CD4-positive, alpha-beta memory T cell (primary cell): ENCODE results near the gene SAMD4B. TPM values are rescaled to one million over a fixed set of nuclear protein-coding genes. Genes with fewer than 3 reads are reported as not detected.
"Not testable (repeated sequence)": the region's sequence is repeated elsewhere in the genome, so short reads cannot be mapped to it uniquely, and the experiment has no call there.

ENCODE experiments used
- CTCF ChIA-PET: fragments of 350-600 bp; sonication (Branson Sonifier 250); formaldehyde crosslinking; loops from one replicate; lab custom pipeline; 2021; ENCODE audit warnings: inconsistent platforms; ENCODE audit not compliant: partially characterized antibody; lab: Charles Lee
- POLR2A ChIA-PET: fragments of 350-600 bp; sonication (Branson Sonifier 250); formaldehyde crosslinking; loops from one replicate; lab custom pipeline; 2021; ENCODE audit not compliant: partially characterized antibody; lab: Charles Lee
- DNase-seq, 5 donors: peaks; one replicate each; pipeline versions ENCODE4 v3.0.0 to v3.0.0-alpha.2; 2020 to 2022; ENCODE audit warnings: mixed read lengths in 1 of 5
- H3K27ac ChIP-seq: one replicate; pipeline ENCODE4 v1.7.0; 2013; ENCODE audit warnings: low read depth, low read length
- H3K27me3 ChIP-seq: 2 replicates; pipeline ENCODE4 v1.7.0; 2013; ENCODE audit warnings: mild to moderate bottlenecking, low read length, moderate library complexity; ENCODE audit not compliant: insufficient read depth
- H3K36me3 ChIP-seq: 2 replicates; pipeline ENCODE4 v1.7.0; 2013; ENCODE audit warnings: mild to moderate bottlenecking, low read length, moderate library complexity; ENCODE audit not compliant: insufficient read depth
- H3K4me1 ChIP-seq: 2 replicates; pipeline ENCODE4 v1.7.0; 2013; ENCODE audit warnings: mild to moderate bottlenecking, low read length, moderate library complexity; ENCODE audit not compliant: insufficient read depth
- H3K4me3 ChIP-seq, 2 donors: one replicate each; pipeline ENCODE4 v1.7.0; 2013; ENCODE audit warnings: low read length in 2 of 2, mild to moderate bottlenecking in 1 of 2
- H3K9me3 ChIP-seq, 2 donors: one replicate each; pipeline ENCODE4 v1.7.0; 2013; ENCODE audit warnings: low read length in 2 of 2, control low read depth in 1 of 2; ENCODE audit not compliant: control insufficient read depth in 1 of 2
- H3K27ac Mint-ChIP-seq, 7 donors: one replicate each; pipeline ENCODE4 v1.8.0; 2020 to 2021; ENCODE audit warnings: mixed read lengths in 7 of 7, mild to moderate bottlenecking in 6 of 7, inconsistent platforms in 3 of 7, moderate library complexity in 3 of 7
- H3K27me3 Mint-ChIP-seq, 2 donors: one replicate each; pipeline ENCODE4 v1.8.0; 2020 to 2021; ENCODE audit warnings: mixed read lengths in 2 of 2
- H3K36me3 Mint-ChIP-seq, 2 donors: one replicate each; pipeline ENCODE4 v1.8.0; 2020 to 2021; ENCODE audit warnings: mixed read lengths in 2 of 2, inconsistent platforms in 1 of 2, mild to moderate bottlenecking in 1 of 2
- H3K4me1 Mint-ChIP-seq, 4 donors: one replicate each; pipeline ENCODE4 v1.8.0; 2020 to 2021; ENCODE audit warnings: mixed read lengths in 4 of 4, mild to moderate bottlenecking in 1 of 4
- H3K4me3 Mint-ChIP-seq, 8 donors: one replicate each; pipeline ENCODE4 v1.8.0; 2020 to 2021; ENCODE audit warnings: mixed read lengths in 8 of 8, mild to moderate bottlenecking in 7 of 8, moderate library complexity in 6 of 8, inconsistent platforms in 3 of 8
- H3K9me3 Mint-ChIP-seq, 8 donors: one replicate each; pipeline ENCODE4 v1.8.0; 2020 to 2021; ENCODE audit warnings: mixed read lengths in 8 of 8, mild to moderate bottlenecking in 5 of 8, inconsistent platforms in 3 of 8, moderate library complexity in 1 of 8
- intact Hi-C: fragments of 100-400 bp; cut with micrococcal nuclease; formaldehyde crosslinking; loops from one replicate; pipeline ENCODE4 v1.15.1; 2023
- polyA plus RNA-seq, 2 donors: library from polyadenylated mRNA; unstranded; fragments of 300-500 nt; fragmentation: Illumina TruSeq; gene quantifications; one replicate each; pipeline ENCODE4 v1.2.3, GENCODE V29; 2021
- total RNA-seq, 2 experiments: library from RNA; stranded (reverse); gene quantifications; one replicate each; pipeline ENCODE4 v1.2.3, GENCODE V29; 2021

Gene SAMD4B
- total and polyA plus RNA-seq, 4 experiments from 2014 or later = 7.3 to 79.6 (median 42.6) TPM

GRCh38 chr19:39307046-39307821 is 35.0 kb upstream of the SAMD4B start:
- peaks cover 29 to 33% of the 10 kb centered on the region in 2 donors for H3K36me3 Mint-ChIP-seq
- no peaks in the 10 kb centered on the region for H3K27me3 ChIP-seq
- intact Hi-C loops = no loop called here
- H3K9me3 ChIP-seq = no peaks in the 10 kb centered on the region
- H3K4me1 Mint-ChIP-seq = peaks cover 2 to 14% (median 4%) of the 10 kb centered on the region in 4 donors
- peak overlapping the region in 1 of 7 donors; percentile 86 for H3K27ac Mint-ChIP-seq
- no peak for DNase-seq
- H3K4me3 ChIP-seq = no peak overlapping the region
- H3K36me3 ChIP-seq = no peaks in the 10 kb centered on the region
- POLR2A ChIA-PET = no interaction called here
- no peaks in the 10 kb centered on the region for H3K4me1 ChIP-seq
- no peaks in the 10 kb centered on the region for H3K27me3 Mint-ChIP-seq
- peak overlapping the region in 2 of 8 donors; percentile 29 to 66 for H3K4me3 Mint-ChIP-seq
- CTCF ChIA-PET = no interaction called here
- no peaks in the 10 kb centered on the region for H3K9me3 Mint-ChIP-seq
- no peak overlapping the region for H3K27ac ChIP-seq

GRCh38 chr19:39307822-39308530 is 34.2 kb upstream of the SAMD4B start:
- Histone ChIP-seq H3K27me3 (no peaks in the 10 kb centered on the region), H3K4me3 (no peak overlapping the region), H3K36me3 (no peaks in the 10 kb centered on the region), H3K9me3 (no peaks in the 10 kb centered on the region), H3K4me1 (no peaks in the 10 kb centered on the region), H3K27ac (no peak overlapping the region)
- Mint-ChIP-seq H3K36me3 (peaks cover 33 to 37% of the 10 kb centered on the region in 2 donors), H3K4me1 (peaks cover 2 to 14% (median 4%) of the 10 kb centered on the region in 4 donors), H3K27ac (no peak overlapping the region), H3K27me3 (no peaks in the 10 kb centered on the region), H3K9me3 (no peaks in the 10 kb centered on the region), H3K4me3 (no peak overlapping the region)
- ChIA-PET CTCF (no interaction called here), POLR2A (no interaction called here)
- DNase-seq = no peak
- intact Hi-C loops = no loop called here

- Histone ChIP-seq H3K9me3 (no peaks in the 10 kb centered on the region), H3K27me3 (no peaks in the 10 kb centered on the region), H3K27ac (no peak overlapping the region), H3K4me1 (no peaks in the 10 kb centered on the region), H3K36me3 (no peaks in the 10 kb centered on the region), H3K4me3 (no peak overlapping the region)
- Mint-ChIP-seq H3K36me3 (peaks cover 37 to 43% of the 10 kb centered on the region in 2 donors), H3K27me3 (no peaks in the 10 kb centered on the region), H3K4me3 (peak overlapping the region in 1 of 8 donors; percentile 17), H3K9me3 (no peaks in the 10 kb centered on the region), H3K27ac (peak overlapping the region in 3 of 7 donors; percentile 36 to 55 (median 44)), H3K4me1 (peaks cover 2 to 16% (median 4%) of the 10 kb centered on the region in 4 donors)
- ChIA-PET POLR2A (interaction anchor here (0.5 kb wide), 1 partner anchor 136 kb away, joined by 3 read pairs; the partner anchor contains the start of gene SUPT5H), CTCF (interaction anchor here (1.2 kb wide), 1 partner anchor 19 kb away, joined by 3 read pairs; no protein-coding TSS in a partner anchor)
- intact Hi-C loops = no loop called here
- no peak for DNase-seq
Observed at GRCh38 chr19:39308531-39309304, 33.5 kb upstream of the SAMD4B start.

- peaks cover 2 to 14% (median 4%) of the 10 kb centered on the region in 4 donors for H3K4me1 Mint-ChIP-seq
- H3K27me3 ChIP-seq, intact Hi-C loops, DNase-seq, H3K27ac ChIP-seq, H3K36me3 ChIP-seq, H3K9me3 Mint-ChIP-seq, H3K9me3 ChIP-seq, POLR2A ChIA-PET, H3K27me3 Mint-ChIP-seq, H3K4me3 Mint-ChIP-seq, H3K4me1 ChIP-seq, H3K4me3 ChIP-seq: not testable (repeated sequence)
- H3K36me3 Mint-ChIP-seq = peaks cover 39 to 44% of the 10 kb centered on the region in 2 donors
- CTCF ChIA-PET = interaction anchor here (1.2 kb wide), 1 partner anchor 18 kb away, joined by 3 read pairs; no protein-coding TSS in a partner anchor
- H3K27ac Mint-ChIP-seq = peak overlapping the region in 1 of 7 donors; percentile 8
Observed at GRCh38 chr19:39309305-39309670, 32.9 kb upstream of the SAMD4B start.

- no peak overlapping the region for H3K27ac ChIP-seq
- H3K9me3 Mint-ChIP-seq = no peaks in the 10 kb centered on the region
- H3K4me3 Mint-ChIP-seq = no peak overlapping the region
- CTCF ChIA-PET = interaction anchor here (2.5 kb wide), 1 partner anchor 16 kb away, joined by 7 read pairs; no protein-coding TSS in a partner anchor
- no peaks in the 10 kb centered on the region for H3K36me3 ChIP-seq
- no peaks in the 10 kb centered on the region for H3K9me3 ChIP-seq
- H3K4me3 ChIP-seq = no peak overlapping the region
- intact Hi-C loops = no loop called here
- no peaks in the 10 kb centered on the region for H3K27me3 Mint-ChIP-seq
- H3K27ac Mint-ChIP-seq = peak overlapping the region in 2 of 7 donors; percentile 48 to 77
- H3K36me3 Mint-ChIP-seq = peaks cover 40 to 46% of the 10 kb centered on the region in 2 donors
- POLR2A ChIA-PET = no interaction called here
- no peak for DNase-seq
- no peaks in the 10 kb centered on the region for H3K27me3 ChIP-seq
- no peaks in the 10 kb centered on the region for H3K4me1 ChIP-seq
- peaks cover 2 to 13% (median 4%) of the 10 kb centered on the region in 4 donors for H3K4me1 Mint-ChIP-seq
Observed at GRCh38 chr19:39310558-39311311, 31.5 kb upstream of the SAMD4B start.

- H3K27ac Mint-ChIP-seq = no peak overlapping the region
- H3K27ac ChIP-seq = no peak overlapping the region
- CTCF ChIA-PET = no interaction called here
- POLR2A ChIA-PET = interaction anchor here (1.5 kb wide), 1 partner anchor 76 kb away, joined by 3 read pairs; no protein-coding TSS in a partner anchor
- H3K4me3 ChIP-seq = no peak overlapping the region
- no peaks in the 10 kb centered on the region for H3K27me3 ChIP-seq
- H3K4me1 Mint-ChIP-seq = peaks cover 6 to 16% (median 10%) of the 10 kb centered on the region in 4 donors
- H3K36me3 Mint-ChIP-seq = peaks cover 42% of the 10 kb centered on the region in 2 donors
- no peak overlapping the region for H3K4me3 Mint-ChIP-seq
- intact Hi-C loops = no loop called here
- no peaks in the 10 kb centered on the region for H3K27me3 Mint-ChIP-seq
- H3K4me1 ChIP-seq = peaks cover 1% of the 10 kb centered on the region
- no peak for DNase-seq
- H3K9me3 ChIP-seq = no peaks in the 10 kb centered on the region
- no peaks in the 10 kb centered on the region for H3K9me3 Mint-ChIP-seq
- no peaks in the 10 kb centered on the region for H3K36me3 ChIP-seq
Observed at GRCh38 chr19:39314016-39314728, 28.0 kb upstream of the SAMD4B start.
